ENCODE data around the gene ZBTB7C. TPM values are rescaled to one million over a fixed set of nuclear protein-coding genes. Genes with fewer than 3 reads are reported as not detected.
A peak's percentile ranks its signal among the peaks of the same experiment; 100 is the strongest.

ZBTB7C gene
- total and polyA plus RNA-seq, 9 donors, result 1.5 to 26.6 (median 15.7) TPM

GRCh38 chr18:48160622-48161021, 248.6 kb downstream of the ZBTB7C start:
- Histone ChIP-seq H3K9me3 (no peaks in the 10 kb centered on the region), H3K4me3 (no peak overlapping the region), H3K36me3 (no peaks in the 10 kb centered on the region), H3K4me1 (ENCODE audit: insufficient read depth) (peaks cover 29% of the 10 kb centered on the region), H3K27me3 (no peaks in the 10 kb centered on the region), H3K27ac (peak overlapping the region; percentile 73 to 92)
- intact Hi-C loops (cut with DNase I), result loop anchor here in 1 of 4 donors (10.0 kb wide), 1 partner anchor 254 kb away; no protein-coding TSS in a partner anchor
- 44 to 56% (median 46%) methylated on average over 4 of the region's 4 CpGs for WGBS, 3 donors
- TF ChIP-seq CTCF (IDR thresholded peaks at IDR 0.05), result no peak
- TF ChIP-seq EP300 (IDR thresholded peaks at IDR 0.05), result no peak
- TF ChIP-seq POLR2A (IDR thresholded peaks at IDR 0.05), result no peak
- DNase-seq, result peak in 1 of 5 donors; percentile 16

DNA sequence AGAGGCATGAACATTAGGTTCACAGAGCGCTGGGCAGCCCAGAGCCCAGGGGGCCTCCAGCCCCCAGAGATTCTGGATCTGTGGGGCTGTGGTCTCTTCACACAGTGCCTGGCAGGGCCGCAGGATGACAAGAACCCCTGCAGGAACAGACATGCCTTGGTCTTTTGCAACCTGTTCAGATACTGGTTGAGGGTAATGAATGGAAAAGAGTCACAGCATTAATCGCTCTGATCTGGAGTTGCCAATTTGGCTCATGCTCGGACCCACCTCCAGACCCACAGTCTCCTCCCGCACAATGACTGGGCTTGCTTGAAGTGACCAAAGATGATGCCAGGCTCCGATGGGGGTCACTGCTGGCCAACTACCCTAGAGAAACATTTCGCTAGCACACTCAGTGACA, 249.4 kb downstream of the ZBTB7C start:
- Histone ChIP-seq H3K27ac (no peak overlapping the region), H3K9me3 (no peaks in the 10 kb centered on the region), H3K4me3 (no peak overlapping the region), H3K36me3 (no peaks in the 10 kb centered on the region), H3K27me3 (no peaks in the 10 kb centered on the region), H3K4me1 (ENCODE audit: insufficient read depth) (peaks cover 26% of the 10 kb centered on the region)
- DNase-seq, result peak in 1 of 5 donors; percentile 14
- intact Hi-C loops (cut with DNase I), result loop anchor here in 1 of 4 donors (10.0 kb wide), 1 partner anchor 255 kb away; no protein-coding TSS in a partner anchor
- whole genome bisulfite sequencing, 3 donors, result 94 to 97% (median 95%) methylated on average over 7 of the region's 7 CpGs
- TF ChIP-seq POLR2A (IDR thresholded peaks at IDR 0.05), result no peak

GRCh38 chr18:48158721-48159120, 250.5 kb downstream of the ZBTB7C start:
- TF ChIP-seq EP300 (IDR thresholded peaks at IDR 0.05), result no peak
- no peak for TF ChIP-seq CTCF (IDR thresholded peaks at IDR 0.05)
- TF ChIP-seq POLR2A (IDR thresholded peaks at IDR 0.05), result no peak
- H3K27ac ChIP-seq, result no peak overlapping the region
- intact Hi-C loops (cut with DNase I), result no loop called here
- H3K9me3 ChIP-seq, result no peaks in the 10 kb centered on the region
- 91 to 96% (median 93%) methylated on average over 5 of the region's 5 CpGs for WGBS, 3 donors
- H3K4me3 ChIP-seq, result no peak overlapping the region
- peaks cover 22% of the 10 kb centered on the region for H3K4me1 ChIP-seq (ENCODE audit: insufficient read depth)
- DNase-seq, result peak in 1 of 5 donors; percentile 11
- no peaks in the 10 kb centered on the region for H3K27me3 ChIP-seq
- no peaks in the 10 kb centered on the region for H3K36me3 ChIP-seq

DNA sequence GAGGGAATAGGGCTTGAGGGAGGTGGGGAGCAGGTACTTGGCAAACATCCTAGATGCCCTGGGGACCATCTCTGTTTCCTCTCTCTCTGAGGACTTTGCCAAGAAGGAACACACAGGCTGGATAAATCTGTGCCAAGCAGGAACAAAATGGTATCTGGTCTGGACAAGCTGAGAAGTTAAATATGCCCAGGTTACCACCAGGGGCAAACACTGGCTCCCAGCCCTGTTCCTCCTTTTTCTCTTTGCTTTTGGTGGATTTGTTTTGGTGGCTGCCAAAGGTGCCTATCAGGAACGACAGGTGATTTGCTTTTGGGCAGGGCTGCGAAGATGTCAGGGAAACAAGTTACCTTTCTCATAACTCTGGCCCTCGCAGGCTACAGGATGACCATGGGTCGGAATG, 251.2 kb downstream of the ZBTB7C start:
- Histone ChIP-seq H3K9me3 (no peaks in the 10 kb centered on the region), H3K36me3 (no peaks in the 10 kb centered on the region), H3K27ac (no peak overlapping the region), H3K4me3 (no peak overlapping the region), H3K27me3 (no peaks in the 10 kb centered on the region), H3K4me1 (ENCODE audit: insufficient read depth) (peaks cover 16% of the 10 kb centered on the region)
- TF ChIP-seq EP300 (IDR thresholded peaks at IDR 0.05) (no peak), CTCF (IDR thresholded peaks at IDR 0.05) (no peak), POLR2A (IDR thresholded peaks at IDR 0.05) (no peak)
- DNase-seq, result peak in 1 of 5 donors; percentile 4
- intact Hi-C loops (cut with DNase I), result no loop called here
- 90 to 95% (median 90%) methylated on average over 4 of the region's 4 CpGs for WGBS, 3 donors

DNA sequence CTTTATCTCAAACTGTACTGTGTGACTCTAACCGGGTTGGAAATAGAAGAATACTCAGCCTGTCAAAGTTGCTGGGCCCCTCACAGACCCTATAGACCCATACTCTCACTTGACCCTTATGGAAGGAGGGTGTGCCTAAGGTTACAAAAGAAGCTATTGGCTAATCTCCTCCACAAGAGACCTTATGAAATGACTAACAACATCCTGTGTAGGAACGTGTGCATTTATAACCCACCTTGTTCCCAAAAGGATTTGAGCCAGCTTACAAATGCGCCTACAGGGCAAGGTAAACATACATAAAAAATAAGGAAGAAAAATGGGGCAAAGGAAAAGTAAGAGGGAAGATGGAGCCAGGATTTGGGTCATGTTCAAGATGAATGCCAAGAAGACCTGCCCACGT, 253.3 kb downstream of the ZBTB7C start:
- H3K36me3 ChIP-seq, result no peaks in the 10 kb centered on the region
- peak in 1 of 5 donors; percentile 15 for DNase-seq
- TF ChIP-seq CTCF (IDR thresholded peaks at IDR 0.05), result no peak
- no peak for TF ChIP-seq EP300 (IDR thresholded peaks at IDR 0.05)
- no peak for TF ChIP-seq POLR2A (IDR thresholded peaks at IDR 0.05)
- intact Hi-C loops (cut with DNase I), result no loop called here
- H3K27ac ChIP-seq, result no peak overlapping the region
- no peaks in the 10 kb centered on the region for H3K9me3 ChIP-seq
- H3K4me1 ChIP-seq (ENCODE audit: insufficient read depth), result peaks cover 14% of the 10 kb centered on the region
- WGBS, 3 donors, result 72 to 87% (median 85%) methylated on average over 4 of the region's 4 CpGs
- H3K4me3 ChIP-seq, result no peak overlapping the region
- no peaks in the 10 kb centered on the region for H3K27me3 ChIP-seq
